Vagina (tissue), 2 donors: Measurements from ENCODE around the gene FSIP1.

Source experiments
- CTCF ChIP-seq, 3 experiments: fragments of 450-650 bp in 2 of 3; fragments of 200-600 bp in 1 of 3; sonication (generic) in 1 of 3; IDR thresholded peaks; one replicate each; pipeline ENCODE4 v1.5.1; 2017 to 2019; ENCODE audit warnings: antibody characterized with exemption in 3 of 3, mild to moderate bottlenecking in 2 of 3, moderate library complexity in 2 of 3
- POLR2A ChIP-seq, 2 donors: fragments of 450-650 bp; IDR thresholded peaks; one replicate each; pipeline ENCODE4 v1.6.1; 2017; ENCODE audit warnings: antibody characterized with exemption in 2 of 2, mild to moderate bottlenecking in 2 of 2, moderate library complexity in 2 of 2
- POLR2AphosphoS5 ChIP-seq, 2 donors: sonication (generic); formaldehyde crosslinking; IDR thresholded peaks; one replicate each; pipeline ENCODE4 v1.9.0; 2017; ENCODE audit warnings: antibody characterized with exemption in 2 of 2, mild to moderate bottlenecking in 2 of 2, low read depth in 1 of 2; ENCODE audit not compliant: insufficient read depth in 1 of 2

DNA sequence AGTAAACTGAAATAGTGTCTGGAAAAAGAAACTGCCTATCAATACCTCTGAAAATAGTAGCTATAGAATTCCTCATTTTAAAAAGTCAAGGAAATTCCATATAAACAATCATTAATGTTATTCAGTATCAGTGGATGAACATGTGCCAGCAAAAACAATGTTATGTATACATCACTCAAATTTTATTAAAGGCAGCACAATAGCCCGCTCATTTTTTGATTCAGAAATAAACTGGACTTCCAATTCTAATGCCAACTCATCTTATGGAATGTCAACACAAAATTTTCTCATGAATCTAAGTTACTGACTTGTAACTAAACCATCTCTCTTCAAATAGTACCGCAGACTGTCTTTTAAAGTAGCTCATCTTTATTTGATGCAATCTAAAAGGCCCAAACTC lies 182.8 kb downstream of the FSIP1 start:
- TF ChIP-seq CTCF (IDR thresholded peaks at IDR 0.05) = no peak
- no peak for TF ChIP-seq POLR2A (IDR thresholded peaks at IDR 0.05)
- TF ChIP-seq POLR2AphosphoS5 (IDR thresholded peaks at IDR 0.05; ENCODE audit: insufficient read depth in 1 of 2, low read depth in 1 of 2) = no peak
